ENCODE data around the gene SLC8A1.

SLC8A1 gene

DNA sequence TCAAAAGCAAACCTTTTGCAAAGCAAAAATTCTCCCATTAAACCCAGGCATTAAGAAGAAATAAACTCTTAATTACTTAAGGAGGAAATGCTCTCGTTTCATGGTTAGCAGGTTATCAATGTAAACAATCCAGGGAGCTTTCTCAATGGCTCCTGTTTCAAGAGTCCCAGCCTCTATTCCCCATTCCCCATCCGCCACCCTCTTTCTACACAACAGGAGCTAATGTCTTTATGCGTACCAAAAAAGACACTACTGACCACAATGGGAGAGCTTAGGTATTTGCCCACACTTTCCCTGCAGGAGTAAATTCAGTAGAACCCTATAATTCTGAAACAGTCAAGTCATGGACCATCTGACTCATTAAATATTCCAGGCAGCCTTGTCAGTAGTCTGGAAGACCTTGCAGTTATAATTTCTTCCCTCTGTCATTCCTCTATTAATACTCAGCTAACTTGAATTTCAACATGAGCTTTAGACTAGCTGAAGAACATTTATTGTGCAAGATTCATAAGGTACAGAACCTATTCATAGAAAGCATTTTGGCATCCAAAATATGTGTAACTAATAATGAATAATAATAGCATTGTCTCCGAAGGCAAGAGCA, 48.6 kb downstream of the SLC8A1 start:
- peaks cover 56% of the 10 kb centered on the region for H3K79me2 ChIP-seq (ENCODE audit: insufficient read depth, low read length)
- H3K36me3 ChIP-seq (ENCODE audit: insufficient read depth, low read length), result no peaks in the 10 kb centered on the region
- H3K4me2 ChIP-seq (ENCODE audit: insufficient read depth, low read length), result no peak overlapping the region
- TF ChIP-seq, protein P1, sequence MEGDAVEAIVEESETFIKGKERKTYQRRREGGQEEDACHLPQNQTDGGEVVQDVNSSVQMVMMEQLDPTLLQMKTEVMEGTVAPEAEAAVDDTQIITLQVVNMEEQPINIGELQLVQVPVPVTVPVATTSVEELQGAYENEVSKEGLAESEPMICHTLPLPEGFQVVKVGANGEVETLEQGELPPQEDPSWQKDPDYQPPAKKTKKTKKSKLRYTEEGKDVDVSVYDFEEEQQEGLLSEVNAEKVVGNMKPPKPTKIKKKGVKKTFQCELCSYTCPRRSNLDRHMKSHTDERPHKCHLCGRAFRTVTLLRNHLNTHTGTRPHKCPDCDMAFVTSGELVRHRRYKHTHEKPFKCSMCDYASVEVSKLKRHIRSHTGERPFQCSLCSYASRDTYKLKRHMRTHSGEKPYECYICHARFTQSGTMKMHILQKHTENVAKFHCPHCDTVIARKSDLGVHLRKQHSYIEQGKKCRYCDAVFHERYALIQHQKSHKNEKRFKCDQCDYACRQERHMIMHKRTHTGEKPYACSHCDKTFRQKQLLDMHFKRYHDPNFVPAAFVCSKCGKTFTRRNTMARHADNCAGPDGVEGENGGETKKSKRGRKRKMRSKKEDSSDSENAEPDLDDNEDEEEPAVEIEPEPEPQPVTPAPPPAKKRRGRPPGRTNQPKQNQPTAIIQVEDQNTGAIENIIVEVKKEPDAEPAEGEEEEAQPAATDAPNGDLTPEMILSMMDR (IDR thresholded peaks at IDR 0.05; ENCODE audit: borderline replicate concordance, extremely low read depth, low read length, poor library complexity, severe bottlenecking), result no peak
- TF ChIP-seq EZH2 (IDR thresholded peaks at IDR 0.05; ENCODE audit: borderline replicate concordance, low read depth, low read length, severe bottlenecking), result no peak
- no peak overlapping the region for H2AFZ ChIP-seq (ENCODE audit: low read depth, low read length)
- peaks cover 21% of the 10 kb centered on the region for H3K4me1 ChIP-seq (ENCODE audit: insufficient read depth, low read length)
- no peak overlapping the region for H3K9ac ChIP-seq (ENCODE audit: low read depth, low read length)
- H3K9me3 ChIP-seq (ENCODE audit: insufficient read depth, low read length, severe bottlenecking), result no peaks in the 10 kb centered on the region
- no peaks in the 10 kb centered on the region for H3K27me3 ChIP-seq (ENCODE audit: insufficient read depth, low read length, poor library complexity)
- ATAC-seq (ENCODE audit: insufficient read depth, low read depth) (no peak), DNase-seq (no peak)
- H3K27ac ChIP-seq (ENCODE audit: low read length), result no peak overlapping the region
- no peaks in the 10 kb centered on the region for H4K20me1 ChIP-seq (ENCODE audit: insufficient read depth, low read length)
- no peak overlapping the region for H3K4me3 ChIP-seq (ENCODE audit: low read depth in 1 of 2, low read length in 2 of 2)

DNA sequence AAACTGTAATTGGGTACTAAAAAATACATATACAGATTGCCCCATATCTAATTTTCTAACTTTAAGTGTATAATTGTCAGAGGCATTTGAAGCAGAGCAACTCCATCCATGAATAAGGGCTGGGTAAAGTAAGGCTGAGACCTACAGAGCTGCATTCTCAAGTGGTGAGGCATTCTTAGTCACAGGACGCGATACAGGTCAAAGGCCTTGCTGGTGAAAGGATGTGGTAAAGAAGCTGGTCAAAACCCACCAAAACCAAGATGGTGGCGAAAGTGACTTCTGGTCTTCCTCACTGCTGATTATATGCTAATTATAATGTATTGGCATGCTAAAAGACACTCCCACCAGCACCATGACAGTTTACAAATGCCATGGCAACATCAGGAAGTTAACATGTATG, 50.0 kb downstream of the SLC8A1 start:
- H3K9ac ChIP-seq (ENCODE audit: low read depth, low read length), result no peak overlapping the region
- H3K27me3 ChIP-seq (ENCODE audit: insufficient read depth, low read length, poor library complexity), result no peaks in the 10 kb centered on the region
- peaks cover 6% of the 10 kb centered on the region for H3K4me1 ChIP-seq (ENCODE audit: insufficient read depth, low read length)
- peaks cover 56% of the 10 kb centered on the region for H3K79me2 ChIP-seq (ENCODE audit: insufficient read depth, low read length)
- H2AFZ ChIP-seq (ENCODE audit: low read depth, low read length), result no peak overlapping the region
- H4K20me1 ChIP-seq (ENCODE audit: insufficient read depth, low read length), result no peaks in the 10 kb centered on the region
- DNase-seq (no peak), ATAC-seq (ENCODE audit: insufficient read depth, low read depth) (no peak)
- no peak overlapping the region for H3K27ac ChIP-seq (ENCODE audit: low read length)
- no peaks in the 10 kb centered on the region for H3K36me3 ChIP-seq (ENCODE audit: insufficient read depth, low read length)
- H3K4me2 ChIP-seq (ENCODE audit: insufficient read depth, low read length), result no peak overlapping the region
- no peaks in the 10 kb centered on the region for H3K9me3 ChIP-seq (ENCODE audit: insufficient read depth, low read length, severe bottlenecking)
- TF ChIP-seq, protein P1 (IDR thresholded peaks at IDR 0.05; ENCODE audit: borderline replicate concordance, extremely low read depth, low read length, poor library complexity, severe bottlenecking), result no peak
- TF ChIP-seq EZH2 (IDR thresholded peaks at IDR 0.05; ENCODE audit: borderline replicate concordance, low read depth, low read length, severe bottlenecking), result no peak
- no peak overlapping the region for H3K4me3 ChIP-seq (ENCODE audit: low read depth in 1 of 2, low read length in 2 of 2)

DNA sequence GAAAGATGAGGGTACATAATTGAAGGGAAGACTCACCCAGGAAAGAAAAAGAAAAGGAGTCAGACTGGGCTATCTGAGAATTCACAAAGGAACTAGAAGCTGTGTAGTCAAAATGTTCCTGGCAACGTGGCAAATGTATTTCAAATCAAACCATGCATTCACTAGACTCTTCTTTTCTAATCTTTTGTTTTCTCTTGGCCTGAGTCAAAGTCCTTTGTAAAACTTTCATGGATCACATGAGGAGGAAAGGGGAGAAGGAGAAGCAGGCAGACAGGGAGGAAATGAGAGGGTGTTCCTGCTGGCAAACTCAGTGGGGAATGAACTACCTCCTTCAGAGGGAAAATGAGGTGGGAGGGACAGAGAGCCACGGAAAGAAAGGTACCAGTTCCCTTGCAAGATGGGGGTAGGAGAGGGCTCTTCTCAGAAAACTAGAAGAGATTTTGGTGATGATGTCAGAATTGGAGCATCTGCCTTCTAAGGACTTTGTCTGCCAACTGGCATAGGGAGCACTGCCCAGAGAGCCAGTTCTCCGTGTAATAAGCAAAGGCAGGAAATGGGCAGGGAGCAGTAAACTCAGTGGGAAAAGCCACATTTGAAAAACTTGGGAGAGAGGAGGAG, 51.4 kb downstream of the SLC8A1 start:
- Histone ChIP-seq H3K4me1 (ENCODE audit: insufficient read depth, low read length) (peaks cover 12% of the 10 kb centered on the region; the same call in 1 of the 2 replicates), H3K9ac (ENCODE audit: low read depth, low read length) (no peak overlapping the region), H3K27me3 (ENCODE audit: insufficient read depth, low read length, poor library complexity) (no peaks in the 10 kb centered on the region), H3K79me2 (ENCODE audit: insufficient read depth, low read length) (peaks cover 55% of the 10 kb centered on the region), H3K9me3 (ENCODE audit: insufficient read depth, low read length, severe bottlenecking) (no peaks in the 10 kb centered on the region), H3K36me3 (ENCODE audit: insufficient read depth, low read length) (no peaks in the 10 kb centered on the region), H3K4me2 (ENCODE audit: insufficient read depth, low read length) (no peak overlapping the region), H3K27ac (ENCODE audit: low read length) (no peak overlapping the region), H2AFZ (ENCODE audit: low read depth, low read length) (no peak overlapping the region), H4K20me1 (ENCODE audit: insufficient read depth, low read length) (no peaks in the 10 kb centered on the region), H3K4me3 (ENCODE audit: low read depth in 1 of 2, low read length in 2 of 2) (no peak overlapping the region)
- ATAC-seq (ENCODE audit: insufficient read depth, low read depth) (no peak), DNase-seq (no peak)
- TF ChIP-seq EZH2 (IDR thresholded peaks at IDR 0.05; ENCODE audit: borderline replicate concordance, low read depth, low read length, severe bottlenecking), result no peak
- TF ChIP-seq, protein P1 (IDR thresholded peaks at IDR 0.05; ENCODE audit: borderline replicate concordance, extremely low read depth, low read length, poor library complexity, severe bottlenecking), result no peak
